NCI-H345 treated with DMSO at 0.1 percent for 48 hours (cell line): Measurements from ENCODE around the gene RND1.

Source experiments
- DNase-seq: peaks from one replicate; lab custom pipeline; 2025; ENCODE audit not compliant: unreplicated experiment; lab: John Stamatoyannopoulos, UW

The RND1 gene

DNA sequence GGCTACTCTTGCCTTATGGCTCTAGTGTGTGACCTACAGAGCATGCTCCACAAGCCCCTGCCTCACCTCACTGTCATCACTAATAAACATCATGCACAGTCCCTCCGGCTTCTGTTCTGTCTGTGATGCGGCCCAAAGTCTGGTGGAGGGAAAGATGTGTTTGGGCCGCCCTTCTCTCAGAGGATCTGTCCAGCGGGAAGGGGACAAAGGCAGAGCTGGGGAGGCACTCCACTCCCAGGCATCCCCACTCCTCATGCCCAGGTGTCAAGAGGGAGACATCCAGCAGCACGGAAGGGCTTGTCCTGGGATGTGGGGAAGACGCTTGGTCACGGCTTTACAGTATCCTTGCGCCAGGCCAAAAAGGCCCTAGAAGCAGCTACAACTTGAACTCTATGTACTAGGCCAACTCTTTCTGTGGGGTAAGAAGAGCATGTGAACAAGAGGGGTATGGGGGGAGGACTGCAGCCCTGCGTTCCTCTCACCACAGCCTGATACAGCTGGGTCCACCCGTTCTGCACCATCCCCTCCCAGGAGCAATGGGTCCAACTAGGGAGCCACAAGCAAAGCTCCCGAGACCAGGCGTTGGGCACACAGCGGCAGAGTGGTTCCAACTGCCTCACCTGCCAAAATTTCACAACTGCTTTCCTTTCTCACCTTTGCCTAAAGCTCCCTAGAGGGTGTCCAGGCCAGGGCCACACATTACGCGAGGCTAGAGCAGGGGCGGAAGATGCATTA, 36.7 kb downstream of the RND1 start:
- DNase-seq: no peak

DNA sequence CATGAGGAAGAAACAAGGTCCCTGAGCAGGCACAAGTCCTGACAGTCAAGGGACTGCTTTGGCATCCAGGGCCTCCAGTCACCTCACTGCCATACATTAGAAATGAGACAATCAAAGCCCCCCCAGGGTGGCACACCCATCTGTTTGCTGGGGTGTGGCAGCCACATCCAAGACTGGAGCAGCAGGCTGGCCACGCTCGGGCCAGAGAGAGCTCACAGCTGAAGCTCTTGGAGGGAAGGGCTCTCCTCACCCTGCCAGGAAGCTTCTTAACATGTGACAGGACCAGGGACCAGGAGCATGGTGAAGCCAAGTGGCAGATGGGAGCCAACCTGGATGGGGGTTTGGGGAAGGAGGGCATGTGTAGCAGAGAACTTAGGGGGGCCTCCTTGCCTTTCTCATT, 37.4 kb downstream of the RND1 start:
- no peak for DNase-seq

DNA sequence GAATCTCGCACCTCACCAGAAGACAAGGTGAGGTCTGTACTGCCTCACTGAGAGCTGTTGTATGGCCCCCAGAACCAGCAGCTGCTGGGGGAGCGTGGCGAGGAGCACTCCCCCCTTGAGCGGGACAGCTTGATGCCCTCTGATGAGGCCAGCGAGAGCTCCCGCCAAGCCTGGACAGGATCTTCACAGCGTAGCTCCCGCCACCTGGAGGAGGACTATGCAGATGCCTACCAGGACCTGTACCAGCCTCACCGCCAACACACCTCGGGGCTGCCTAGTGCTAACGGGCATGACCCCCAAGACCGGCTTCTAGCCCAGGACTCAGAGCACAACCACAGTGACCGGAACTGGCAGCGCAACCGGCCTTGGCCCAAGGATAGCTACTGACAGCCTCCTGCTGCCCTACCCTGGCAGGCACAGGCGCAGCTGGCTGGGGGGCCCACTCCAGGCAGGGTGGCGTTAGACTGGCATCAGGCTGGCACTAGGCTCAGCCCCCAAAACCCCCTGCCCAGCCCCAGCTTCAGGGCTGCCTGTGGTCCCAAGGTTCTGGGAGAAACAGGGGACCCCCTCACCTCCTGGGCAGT, 38.1 kb downstream of the RND1 start:
- DNase-seq: no peak

DNA sequence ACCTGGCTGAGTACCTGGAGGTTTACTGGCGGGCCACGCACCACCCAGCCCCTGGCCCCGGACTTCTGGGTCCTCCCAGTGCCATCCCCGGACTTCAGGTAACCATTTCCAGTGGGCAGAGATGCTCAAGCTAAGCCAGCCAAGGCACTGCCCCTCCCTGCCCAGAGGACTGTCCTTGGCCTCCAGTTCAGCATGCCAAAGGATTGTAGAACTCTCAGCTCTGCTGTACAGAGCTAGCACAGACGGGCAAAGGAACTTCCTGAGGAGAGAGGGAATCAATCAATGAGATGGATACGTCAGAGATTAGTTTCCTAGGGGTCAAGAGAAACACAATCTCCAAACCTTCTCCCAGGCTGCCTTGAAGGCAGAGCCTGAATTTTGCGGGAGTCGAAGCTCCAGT, 38.6 kb downstream of the RND1 start:
- DNase-seq: no peak

DNA sequence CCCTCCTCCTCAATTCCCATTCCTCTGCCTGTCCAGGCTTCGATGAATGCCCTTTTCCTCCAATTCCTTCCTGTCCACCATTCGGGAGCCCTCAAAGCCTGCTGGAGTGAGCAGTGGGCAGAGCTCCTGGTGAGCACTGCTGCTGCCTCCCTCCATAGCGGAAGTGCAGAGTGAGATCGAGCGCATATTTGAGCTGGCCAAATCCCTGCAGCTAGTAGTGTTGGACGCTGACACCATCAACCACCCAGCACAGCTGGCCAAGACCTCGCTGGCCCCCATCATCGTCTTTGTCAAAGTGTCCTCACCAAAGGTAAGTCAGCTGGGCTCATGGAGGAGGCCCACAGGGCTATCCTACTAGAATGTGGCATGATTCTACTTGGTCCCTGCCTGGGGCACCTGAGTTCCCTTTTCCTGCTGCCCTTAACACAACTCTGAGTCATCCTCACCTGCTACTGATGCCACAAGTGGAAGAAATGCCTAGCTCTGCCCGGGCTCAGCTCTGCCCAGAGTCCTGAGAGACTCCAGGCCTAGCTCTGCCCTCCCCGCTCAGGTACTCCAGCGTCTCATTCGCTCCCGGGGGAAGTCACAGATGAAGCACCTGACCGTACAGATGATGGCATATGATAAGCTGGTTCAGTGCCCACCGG, 39.3 kb downstream of the RND1 start:
- DNase-seq: no peak

DNA sequence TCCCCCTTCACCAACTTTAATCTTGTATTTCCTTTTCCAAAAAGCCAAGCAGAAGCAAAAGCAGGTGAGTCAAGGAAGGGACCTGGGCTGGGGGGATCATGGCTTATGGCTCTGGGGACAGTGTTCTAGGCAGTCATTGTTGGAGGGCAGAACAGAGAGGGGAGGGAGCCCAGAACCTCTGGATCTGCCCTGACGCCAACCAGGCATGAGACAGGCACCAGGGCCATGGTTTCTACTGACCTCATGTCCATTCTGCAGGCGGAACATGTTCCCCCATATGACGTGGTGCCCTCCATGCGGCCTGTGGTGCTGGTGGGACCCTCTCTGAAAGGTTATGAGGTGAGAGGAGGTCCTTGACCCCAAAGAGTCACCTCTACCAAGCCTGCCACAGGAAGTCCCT, 40.8 kb downstream of the RND1 start:
- no peak for DNase-seq

DNA sequence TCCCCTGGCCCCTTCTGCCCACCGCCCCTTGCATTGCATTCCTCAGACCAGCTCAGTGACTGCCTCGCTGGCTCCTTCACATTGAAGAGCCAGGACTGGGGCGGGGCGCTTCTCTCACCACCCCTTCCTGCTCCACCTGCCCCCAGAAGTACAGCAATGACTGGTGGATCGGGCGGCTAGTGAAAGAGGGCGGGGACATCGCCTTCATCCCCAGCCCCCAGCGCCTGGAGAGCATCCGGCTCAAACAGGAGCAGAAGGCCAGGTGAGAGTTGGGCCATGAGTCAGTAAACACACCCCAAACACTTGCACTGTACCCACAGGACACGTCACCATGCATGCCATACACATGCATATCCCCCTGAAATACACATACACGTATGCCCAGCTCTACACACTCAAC, 41.6 kb downstream of the RND1 start:
- DNase-seq: no peak

DNA sequence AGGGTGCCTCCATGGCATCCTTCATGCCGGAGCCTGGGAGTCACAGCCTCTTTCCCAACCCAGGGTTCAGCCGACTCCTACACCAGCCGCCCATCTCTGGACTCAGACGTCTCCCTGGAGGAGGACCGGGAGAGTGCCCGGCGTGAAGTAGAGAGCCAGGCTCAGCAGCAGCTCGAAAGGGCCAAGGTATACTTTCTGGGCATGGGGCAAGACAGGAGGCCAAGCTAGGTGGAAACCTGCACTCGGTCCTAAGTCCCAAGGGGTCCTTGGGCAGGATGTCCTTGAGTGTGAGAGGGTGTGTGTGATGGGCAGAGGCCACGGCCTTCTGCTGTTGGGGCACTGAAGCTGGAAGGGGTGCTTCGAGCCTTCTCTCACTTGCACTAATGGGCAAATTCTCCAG, 42.4 kb downstream of the RND1 start:
- DNase-seq: no peak

DNA sequence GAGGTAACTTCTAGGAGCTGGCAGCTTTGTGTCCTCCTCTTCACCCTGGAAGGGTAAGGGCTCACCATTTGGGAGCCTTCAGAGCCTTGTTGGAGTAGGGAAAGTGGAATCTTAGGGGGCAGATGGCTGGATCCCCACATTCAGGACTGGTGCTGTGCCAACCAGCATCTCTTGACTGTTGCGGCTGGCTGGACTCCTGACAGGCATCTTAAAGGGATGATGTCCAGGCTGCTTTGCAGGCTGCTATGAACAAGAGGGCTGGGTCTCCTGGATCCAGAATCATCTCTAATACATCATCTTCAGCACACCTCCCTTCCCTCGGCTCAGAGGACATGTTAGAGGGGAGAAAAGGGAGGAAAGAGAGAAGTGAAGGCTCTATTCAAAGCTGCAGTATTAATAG, 43.0 kb downstream of the RND1 start:
- DNase-seq: no peak

DNA sequence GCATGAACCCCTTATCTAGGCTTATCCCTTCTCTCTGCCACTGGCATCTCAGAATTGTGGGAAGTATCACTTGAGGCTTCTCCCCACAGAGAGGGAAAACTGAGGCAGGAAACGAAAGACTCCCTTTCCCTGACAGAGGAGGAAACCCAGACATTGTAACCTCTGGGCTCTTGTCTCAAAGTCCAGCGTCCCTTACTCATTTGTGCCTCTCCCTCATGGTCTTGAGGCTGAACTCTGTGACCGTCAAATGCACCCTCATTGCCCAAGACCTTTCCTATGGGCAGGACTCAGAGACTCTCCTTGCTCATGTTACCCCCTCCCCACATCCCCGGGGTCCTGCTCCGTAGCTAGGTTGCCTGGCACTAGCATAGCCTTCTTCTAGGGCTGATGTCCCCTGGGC, 43.5 kb downstream of the RND1 start:
- DNase-seq: no peak

DNA sequence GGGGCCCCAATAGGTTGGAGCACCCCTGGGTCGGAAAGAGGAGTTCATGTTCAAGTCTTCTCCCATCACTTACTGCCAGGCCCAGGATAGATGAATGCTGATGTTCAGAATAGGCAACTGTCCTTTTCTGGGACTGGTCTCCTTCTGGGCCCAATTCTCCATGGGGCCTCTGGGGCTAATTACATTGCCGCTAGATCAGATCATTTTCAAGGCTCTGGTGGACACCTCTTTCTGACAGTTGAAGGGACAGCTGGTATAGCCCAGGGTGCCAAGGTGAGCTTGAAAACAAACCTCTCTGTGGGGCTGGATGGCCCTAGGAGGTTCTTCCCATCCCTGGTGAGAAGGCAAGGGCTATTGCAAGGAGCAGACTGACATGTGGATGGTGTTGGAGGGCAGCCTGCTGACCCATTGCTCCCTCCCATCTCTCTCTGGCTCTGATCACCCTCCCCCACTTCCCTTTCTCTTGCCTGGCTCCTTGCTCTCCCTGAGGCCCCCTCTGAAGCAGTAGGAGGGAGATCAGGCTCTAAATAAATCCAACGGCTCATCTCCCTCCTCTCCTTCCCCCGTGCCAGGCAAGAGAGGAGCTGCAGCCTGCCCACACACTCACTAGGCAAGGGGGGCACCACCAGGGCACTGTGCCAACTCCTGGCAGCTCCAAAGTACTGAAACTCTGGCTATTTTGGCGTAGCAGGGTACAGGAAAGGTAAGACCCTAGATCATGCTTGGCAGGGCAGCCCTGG, 45.5 kb downstream of the RND1 start:
- no peak for DNase-seq

DNA sequence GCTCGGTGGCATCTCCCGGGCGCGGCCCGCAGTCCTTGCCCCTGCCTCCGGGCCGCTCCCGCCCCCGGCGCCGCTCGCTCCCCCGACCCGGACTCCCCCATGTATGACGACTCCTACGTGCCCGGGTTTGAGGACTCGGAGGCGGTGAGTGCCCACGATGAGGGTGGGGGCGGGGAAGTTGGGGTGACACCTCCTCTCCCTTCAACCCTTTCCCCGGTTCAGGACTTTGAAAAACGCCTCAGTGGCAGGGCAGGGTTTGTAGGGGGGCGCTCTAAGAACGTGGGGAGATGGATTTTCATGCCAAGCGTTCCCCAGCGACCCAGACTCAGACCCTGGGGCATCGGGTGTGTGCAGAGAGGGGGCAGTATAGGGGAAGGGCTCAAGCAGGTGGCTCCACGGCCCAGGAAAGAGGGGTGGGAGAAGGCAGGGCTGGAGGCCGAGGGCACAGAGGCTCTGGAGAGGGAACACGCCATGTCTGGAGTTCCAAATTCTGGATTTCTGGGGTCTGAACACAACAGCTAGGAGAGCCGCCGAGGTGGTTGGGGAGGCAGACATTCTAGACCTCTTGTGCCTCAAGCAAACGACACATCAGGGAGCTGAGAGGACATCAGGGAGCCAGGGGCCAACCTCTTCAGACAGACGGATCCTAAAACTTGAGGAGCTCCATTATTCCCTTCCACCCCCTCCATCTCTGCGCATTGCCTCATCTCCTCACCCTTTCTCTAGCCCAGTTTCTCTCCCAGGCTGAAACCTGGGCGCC, 46.7 kb downstream of the RND1 start:
- no peak for DNase-seq

DNA sequence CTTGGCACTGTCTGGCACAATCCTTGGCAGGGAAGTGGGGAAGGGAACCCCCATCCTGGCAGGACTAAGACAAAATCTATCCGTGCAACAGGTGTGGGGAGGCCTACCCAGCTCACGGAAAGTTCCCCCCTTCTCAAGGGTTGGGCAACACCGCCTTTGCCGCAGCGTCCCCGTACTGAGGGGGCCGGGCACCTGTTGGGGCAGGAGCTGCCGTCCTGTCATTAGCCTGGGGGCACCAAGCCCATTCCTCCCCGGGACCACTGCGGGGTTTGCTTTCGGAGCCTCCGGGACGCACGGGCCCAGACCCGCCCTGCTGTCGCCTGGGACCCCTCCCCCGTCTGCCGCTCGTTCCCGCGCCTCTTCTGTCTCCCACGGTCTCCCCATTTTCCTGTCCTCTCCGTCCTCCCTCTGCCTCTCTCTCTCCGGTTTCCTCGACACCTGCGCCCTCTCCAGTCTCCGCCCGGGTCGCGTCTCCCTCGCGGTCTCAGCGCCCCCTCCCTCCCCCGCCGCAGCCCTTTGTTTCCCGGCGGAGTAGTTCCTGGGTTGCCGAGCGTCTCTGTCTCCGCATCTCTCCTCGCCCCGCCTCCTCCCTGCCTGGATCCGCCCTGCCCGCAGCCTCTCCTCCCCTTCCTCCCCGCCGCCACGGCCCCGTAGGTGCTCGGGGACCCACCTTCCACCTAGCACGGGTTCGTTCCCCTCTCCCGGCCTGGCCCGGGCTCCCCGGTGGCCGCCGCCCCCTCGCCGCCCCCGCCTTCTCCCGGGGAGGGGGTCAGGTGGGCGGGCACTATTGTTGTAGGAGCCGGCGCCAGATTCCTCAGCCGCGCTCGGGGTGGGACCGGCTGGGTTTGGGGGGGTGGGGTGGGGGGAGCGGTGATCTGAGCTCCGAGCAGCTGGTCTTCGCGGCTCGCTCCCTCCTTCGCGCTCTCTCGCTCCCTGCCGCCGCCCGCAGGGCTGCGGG, 47.5 kb downstream of the RND1 start, which contains the start of gene CACNB3:
Gene CACNB3 (plus strand): TSS at position 624 of the 958 bp plus-strand sequence. CDS start 434 bp downstream, outside the sequence.
- no peak for DNase-seq

DNA sequence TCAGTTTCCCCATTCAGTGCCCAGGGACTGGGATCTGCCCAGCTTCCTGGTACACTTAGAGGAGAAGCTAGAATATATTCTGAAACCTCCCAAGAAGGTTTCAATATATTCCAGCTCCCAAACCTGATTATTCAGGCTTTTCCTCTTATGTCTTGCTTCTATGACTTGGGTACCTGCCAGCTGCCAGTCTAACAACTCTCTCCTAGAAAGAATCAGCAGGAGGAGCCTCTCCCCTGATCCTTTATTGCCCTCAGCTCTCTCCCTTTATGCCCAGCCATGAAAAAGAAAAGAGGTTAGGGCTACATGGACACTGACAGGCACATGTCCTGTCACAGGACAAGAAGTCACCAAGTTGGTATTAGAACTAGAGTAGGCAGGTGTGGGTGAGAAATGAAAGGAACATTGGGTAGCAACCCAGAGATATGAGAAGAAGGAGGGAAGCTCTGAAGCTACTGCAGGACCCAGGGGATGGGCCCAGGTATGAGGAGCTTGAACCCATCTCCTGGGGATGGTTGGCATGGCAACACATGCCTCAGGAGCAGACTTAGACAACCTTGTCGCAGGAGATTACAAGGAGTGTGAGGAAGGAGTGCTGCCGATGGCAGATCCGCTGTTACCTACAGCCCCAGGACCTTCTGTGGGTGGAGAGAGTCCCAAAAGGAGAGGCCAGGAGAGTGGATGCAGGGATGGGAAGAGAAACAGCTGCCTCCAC, 49.4 kb downstream of the RND1 start:
- no peak for DNase-seq

DNA sequence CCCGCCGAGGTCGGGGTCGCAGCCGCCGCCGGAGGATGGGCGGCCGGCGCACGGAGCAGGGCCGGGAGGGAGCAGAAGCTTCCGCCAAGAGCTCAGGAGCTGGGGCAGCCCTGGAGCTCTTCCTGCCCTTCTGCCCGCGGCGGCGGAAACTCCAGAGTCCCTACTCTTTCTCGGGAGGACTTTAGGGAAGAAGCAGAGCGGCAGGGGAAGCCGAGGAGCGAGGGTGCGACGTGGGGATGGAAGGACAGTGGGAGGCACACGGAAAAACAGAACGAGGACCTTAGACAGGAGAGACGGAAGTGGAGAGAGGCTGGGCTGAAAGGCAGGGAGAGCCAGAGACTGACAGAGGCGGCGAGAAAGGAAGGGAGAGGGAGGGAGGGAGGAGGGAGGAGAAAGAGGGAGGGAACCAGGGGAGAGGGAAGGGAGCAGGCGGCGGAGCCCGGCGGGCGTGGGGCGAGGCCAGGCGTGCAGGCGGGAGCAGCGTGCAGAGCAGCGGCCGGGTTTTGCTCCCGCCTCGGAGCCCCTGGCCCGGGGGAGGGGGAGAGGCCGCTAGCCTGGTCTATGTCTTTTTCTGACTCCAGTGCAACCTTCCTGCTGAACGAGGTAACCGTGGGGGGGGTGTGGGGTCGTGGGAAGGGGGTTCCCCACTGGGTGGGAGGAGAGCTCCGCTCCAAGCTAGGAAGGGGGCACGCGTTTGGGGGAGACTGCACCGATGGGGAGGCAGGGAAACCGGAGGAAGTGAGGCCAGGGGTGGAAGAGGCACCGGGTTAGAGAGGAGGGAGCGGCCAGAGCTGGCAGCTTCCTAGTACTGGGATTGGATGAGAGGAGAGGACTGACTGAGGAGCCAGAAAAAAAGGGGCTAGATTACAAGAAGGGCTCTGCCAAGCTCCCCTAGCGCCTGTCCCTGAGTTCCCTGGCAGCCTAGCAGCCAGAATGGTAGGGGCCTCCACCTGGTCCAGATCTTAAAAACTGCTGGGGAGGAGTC, 50.3 kb downstream of the RND1 start:
- DNase-seq: no peak

DNA sequence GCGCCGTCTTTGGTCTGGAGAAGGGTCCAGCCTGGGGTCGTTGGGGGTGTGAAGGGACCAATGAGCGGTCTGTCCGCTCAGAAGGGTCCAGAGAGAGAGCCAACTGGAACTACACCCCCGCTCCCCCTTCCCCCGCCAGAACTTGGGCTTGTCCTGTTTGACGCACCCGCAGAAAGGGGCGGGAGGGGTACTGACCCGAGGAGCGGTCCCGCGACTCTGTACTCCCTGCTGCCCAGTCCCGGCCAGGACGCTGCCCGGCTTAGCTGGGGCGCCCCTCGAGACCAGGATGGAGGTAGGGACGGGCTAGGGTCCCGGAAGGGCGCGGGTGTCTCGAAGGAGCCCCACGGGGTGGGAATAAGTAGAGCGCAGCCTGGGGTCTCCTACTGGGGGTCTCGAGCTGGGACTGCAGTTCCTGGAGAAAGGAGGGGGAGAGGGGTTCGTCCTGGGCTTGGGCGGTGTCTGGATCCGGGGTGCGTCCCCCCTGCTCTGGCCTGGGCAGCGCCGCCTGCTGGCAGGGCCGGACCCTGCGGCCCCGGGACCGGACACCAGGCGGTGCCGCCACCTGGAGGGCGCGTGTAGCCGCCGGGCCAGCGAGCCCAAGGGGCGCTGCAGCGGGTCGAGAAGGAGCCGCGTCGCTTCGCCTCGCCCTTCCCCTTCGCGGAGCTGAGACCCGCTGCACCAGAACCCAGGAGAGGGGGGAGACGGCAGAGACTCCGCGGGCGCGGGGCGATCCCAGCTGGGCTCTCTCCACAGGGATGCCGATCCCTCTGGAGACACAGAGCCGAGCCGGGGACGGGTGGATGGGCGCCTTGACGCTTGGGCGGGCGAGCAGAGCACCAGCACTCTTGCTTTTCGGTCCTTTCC, 51.2 kb downstream of the RND1 start:
- no peak for DNase-seq
